GM21723 (cell line): ENCODE data around the gene IFNLR1.
A peak's percentile ranks its signal among the peaks of the same experiment; 100 is the strongest.

Source experiments
- ATAC-seq: cut with Tn5 transposase; IDR thresholded peaks from one replicate; pipeline ENCODE4 v1.9.1; 2021; ENCODE audit warnings: mild to moderate bottlenecking, moderate library complexity; ENCODE audit not compliant: unreplicated experiment

IFNLR1 gene

DNA sequence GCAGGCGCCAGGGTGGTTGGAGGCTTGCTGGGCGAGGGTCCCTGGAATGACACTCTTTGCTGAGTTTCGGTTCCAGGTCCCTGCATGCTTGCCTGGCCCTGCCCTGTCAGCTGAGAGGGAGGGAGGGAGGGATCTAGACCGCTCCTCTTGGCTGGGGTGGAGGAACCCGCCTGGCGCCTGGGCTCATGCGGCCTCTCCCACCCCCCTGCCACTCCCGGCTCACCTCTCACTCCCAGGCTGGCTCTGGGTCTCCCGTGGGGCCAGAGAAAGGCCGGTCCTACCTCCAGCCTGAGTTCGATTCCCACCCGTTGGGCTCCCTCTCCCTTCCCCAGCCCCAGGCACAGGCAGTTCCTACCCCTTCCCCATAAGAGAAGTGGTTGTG, 19.0 kb upstream of the IFNLR1 start:
- no peak for ATAC-seq

DNA sequence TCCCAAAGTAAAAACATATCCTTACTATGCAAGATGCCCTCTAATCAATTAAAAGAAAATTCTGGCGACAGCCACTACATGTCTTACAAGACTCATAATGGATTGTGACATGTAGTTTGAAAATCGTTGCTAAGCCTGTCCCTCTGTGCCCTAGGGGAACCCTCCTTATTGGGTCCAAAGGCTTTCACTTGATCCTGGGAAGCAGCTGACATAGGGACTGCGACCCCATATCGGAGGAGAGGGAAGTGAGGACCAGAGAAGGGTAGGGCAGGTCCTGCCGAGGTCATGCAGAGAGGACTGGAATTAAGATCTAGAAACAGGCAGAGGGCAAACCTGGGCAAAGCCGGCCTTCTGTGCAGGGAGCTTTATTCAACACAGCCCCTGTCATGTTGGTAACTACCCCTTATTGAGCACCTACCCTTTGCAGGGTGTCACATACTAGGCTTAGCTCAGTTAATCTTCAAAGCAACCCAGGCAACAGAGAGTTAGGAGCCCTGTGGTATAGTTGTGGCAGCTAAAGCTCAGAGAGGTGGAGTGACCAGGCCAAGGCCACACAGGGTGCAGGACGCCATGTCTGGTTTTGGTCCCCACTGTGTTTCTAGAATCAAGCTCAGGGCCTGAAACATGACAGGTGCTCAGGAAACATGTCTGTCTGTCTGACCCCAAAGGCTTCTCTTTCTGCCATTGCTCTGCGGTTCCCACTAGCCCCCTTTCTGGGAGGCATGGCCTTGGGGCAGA, 18.4 kb upstream of the IFNLR1 start:
- no peak for ATAC-seq

GRCh38 chr1:24204116-24204515, 17.0 kb upstream of the IFNLR1 start:
- ATAC-seq: no peak

DNA sequence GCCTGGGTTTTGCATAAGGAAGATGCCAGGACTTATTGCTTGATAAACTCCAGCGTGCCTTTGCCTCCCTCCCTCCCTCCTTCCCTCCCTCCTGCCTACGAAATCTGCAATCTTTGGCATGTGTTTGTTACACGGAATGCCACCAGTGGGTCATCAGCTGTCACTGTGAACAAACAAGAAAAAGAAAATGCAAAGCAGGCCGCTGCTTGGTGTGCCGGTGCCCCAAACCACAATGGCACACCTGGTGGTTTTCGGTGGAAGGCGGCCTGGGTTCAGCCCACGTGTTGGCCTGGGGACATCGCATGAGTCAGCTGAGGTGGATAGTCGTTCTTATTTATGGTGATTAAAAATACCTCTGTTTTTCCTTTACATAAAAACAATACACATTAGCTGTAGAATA, 16.3 kb upstream of the IFNLR1 start:
- ATAC-seq: no peak

DNA sequence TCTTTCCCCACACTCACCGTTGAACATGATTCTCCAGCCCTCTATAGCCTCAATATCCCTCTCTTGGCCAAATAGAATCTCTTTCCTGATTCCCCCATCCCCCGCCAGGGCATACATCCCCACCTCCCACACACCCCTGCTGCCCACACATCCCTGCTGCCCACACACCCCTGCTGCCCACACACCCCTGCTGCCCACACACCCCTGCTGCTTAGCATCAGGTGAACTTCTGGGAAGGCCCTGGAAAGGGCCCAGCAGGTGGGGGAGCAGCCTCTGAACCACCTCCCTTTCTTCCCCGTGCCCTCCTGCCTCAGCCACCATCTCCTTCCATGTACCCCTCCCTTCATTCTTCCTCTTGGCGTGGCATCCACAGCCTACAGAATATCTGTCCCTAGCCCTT, 15.9 kb upstream of the IFNLR1 start:
- ATAC-seq: no peak

DNA sequence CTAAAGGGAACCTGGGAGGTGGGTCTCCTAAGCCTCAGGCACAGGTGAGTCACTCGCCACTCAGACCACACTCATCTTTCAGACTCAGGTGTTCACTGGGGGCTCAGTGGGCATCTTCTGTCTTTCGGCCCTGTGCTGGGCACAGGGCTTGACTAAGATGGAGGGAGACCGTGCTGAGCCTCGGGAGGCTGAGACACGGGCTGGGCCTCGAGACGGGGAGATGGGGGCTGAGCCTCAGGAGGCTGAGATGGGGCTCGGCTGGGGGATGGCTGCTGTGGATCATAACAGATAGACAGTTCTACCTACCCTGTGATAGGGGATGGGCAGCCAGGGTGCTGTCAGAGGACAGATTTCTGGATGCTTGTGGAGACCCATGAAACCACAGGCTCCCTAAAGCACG, 15.5 kb upstream of the IFNLR1 start:
- ATAC-seq: no peak

DNA sequence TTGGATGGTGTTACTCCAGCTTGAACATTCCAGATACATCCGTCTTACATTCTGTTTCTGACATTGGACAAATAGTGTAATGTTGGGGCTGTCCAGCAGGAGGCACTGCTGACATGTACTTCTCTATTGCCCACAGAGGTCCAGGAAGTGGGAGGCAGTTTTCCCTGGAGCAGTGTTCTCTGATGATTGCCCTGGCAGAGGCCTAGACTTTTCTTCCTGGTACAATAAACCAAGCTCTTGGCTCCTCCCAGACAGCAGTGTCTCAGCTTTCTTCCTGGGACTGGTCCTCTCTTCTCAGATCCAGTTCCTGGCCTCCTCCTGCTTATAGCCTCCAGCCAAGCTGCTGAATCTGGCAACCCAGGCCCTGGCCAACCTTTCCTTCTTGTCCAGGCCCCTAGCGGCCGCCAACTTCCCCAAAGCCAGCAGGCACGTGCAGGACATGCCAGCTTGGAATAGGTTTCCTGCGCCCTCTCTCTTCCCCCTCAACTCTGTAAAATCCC, 14.9 kb upstream of the IFNLR1 start:
- ATAC-seq: no peak

DNA sequence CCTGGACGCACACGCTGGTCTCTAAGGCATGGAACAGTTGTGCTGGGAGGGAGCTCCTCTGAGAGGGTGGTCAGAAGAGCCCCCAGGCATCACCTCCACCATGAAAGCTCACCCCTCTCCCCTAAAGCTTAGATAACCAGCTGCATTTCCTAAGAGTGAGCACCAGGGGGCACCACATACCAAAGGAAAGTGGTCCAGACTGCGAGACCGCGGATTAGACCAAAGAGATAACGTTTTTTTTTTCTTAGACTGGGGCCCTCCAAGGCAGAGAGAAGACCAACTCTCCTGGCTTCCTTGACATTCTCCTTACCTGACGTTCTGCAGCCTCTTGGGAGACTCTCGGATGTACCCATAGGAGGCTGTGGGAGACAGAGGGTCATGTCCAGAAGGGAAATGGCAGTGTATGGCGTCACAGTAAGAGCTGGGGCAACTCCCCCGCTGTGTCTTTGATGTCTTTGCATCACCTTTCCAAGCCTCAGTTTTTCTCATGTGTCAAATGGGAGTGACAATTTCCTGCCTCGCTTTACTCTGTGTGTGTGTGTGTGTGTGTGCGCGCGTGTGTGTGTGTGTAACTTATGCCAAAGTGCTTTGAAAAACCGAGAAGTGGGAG, 12.3 kb upstream of the IFNLR1 start:
- no peak for ATAC-seq

- ATAC-seq: no peak
These were observed 11.7 kb upstream of the IFNLR1 start for GRCh38 chr1:24198766-24199165.

GRCh38 chr1:24195874-24196273, 8.8 kb upstream of the IFNLR1 start:
- ATAC-seq: no peak

- no peak for ATAC-seq
These were observed 8.0 kb upstream of the IFNLR1 start for GRCh38 chr1:24195136-24195535.

DNA sequence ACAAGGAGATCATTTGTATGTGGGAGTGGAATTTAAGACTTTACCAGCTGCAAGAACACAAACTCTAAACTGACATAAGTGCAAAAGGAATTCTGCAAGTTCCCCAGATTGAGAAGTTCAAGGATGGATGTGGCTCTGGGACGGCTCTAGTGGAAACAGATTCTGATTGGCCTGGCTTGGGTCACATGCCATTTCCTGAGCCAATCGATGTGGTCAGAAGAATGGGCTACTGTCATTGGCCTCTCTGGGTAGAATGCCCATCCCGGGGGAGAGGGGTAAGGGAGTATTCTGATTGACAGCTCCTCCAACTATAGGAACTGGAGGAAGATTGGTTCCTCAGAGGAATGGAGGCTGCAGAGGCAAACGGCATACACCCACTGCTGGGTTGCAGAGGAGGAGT, 6.0 kb upstream of the IFNLR1 start:
- no peak for ATAC-seq

DNA sequence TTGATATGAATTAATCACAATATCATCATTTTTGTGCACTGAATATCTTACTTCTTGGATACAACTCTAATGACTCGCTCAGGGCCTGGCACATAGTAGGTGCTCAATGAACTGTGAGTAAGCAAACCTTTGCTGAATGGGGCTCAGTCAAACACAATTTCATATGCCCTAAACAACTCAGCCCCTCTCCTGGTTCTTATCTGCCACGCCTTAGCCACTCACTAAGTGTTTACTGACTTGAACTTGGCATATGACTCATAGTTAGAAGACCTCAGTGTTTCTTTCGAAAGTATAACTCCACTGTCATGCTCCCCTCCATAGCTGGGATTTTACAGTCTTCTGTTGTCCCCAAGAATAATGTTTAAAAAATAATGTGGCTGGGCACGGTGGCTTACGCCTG, 4.8 kb upstream of the IFNLR1 start:
- ATAC-seq: peak; percentile 28

DNA sequence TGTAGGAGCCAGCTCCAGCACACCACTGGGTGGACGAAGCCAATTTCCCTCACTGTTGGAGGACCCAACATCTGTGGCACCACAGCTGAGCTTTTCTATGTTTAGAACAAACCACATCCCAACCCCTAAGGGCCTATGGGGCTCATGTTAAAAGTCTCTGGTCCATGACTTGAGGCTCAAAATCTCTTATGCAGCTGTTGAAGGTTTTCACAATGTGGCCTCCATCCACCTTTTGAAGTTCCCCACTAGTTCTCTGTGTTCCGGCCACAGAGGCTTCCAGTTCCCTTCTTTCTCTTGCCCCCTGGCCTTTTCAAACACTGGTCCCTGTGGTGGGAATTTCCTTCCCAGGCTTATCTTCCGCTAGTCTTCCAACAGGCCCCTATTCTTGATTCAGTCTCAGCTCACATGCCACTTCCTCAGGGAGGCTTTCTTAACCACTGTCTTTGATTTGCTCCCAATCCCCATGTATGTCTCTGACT, 3.9 kb upstream of the IFNLR1 start:
- ATAC-seq: peak; percentile 49

DNA sequence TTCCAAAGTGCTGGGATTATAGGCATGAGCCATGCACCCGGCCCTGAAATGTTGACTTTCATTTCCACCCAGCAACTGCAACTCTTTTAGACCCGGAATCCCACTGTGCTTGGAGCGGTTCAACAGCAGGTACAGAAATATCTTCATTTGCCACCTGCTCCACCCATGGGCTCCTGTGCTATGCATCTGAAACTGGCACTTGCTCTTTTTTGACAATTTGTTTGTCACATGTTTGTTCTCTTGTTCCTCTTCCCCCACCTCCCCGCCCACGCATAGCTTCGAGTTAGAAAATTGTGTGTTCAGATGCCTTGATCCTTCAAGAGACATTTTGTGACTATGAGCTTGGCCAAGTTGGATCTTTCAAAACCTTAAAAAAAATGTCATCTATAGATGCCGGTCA, 2.4 kb upstream of the IFNLR1 start:
- no peak for ATAC-seq

GRCh38 chr1:24186711-24186992, 437 bp downstream of the IFNLR1 start:
- no peak for ATAC-seq

DNA sequence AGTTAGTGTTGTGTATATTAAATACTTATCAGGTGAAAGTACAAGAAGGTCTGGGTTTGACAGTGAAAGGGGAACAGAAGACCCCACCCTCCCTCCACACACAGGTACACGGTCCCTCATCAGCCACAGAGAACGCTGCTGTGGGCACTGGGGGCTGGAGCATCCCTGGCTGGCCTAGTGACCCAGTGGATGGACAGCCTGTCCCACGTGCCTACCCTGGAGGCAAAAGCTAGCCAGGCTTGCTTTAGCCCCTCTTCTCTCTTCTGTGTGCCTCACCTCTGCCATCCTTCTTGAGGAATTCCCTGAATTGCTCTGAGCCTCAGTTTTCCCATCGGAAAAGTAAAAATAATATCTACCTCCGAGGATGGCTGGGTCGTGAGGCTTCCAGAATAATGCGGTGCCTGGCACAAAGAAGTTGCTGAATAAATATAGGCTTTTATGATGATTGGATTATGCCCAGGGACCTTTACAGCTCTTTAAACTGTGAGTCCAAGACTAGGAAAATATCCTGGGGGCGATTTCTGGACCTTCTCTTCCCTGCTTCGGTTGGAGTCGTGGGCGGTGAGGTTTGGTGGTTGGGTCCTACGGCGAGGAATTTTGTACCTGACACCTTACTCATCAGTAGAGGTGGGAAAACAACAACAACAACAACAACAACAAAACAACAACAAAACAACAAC, 918 bp downstream of the IFNLR1 start:
- ATAC-seq: no peak

- ATAC-seq: no peak
These were observed 2.0 kb downstream of the IFNLR1 start for GRCh38 chr1:24185076-24185475.

DNA sequence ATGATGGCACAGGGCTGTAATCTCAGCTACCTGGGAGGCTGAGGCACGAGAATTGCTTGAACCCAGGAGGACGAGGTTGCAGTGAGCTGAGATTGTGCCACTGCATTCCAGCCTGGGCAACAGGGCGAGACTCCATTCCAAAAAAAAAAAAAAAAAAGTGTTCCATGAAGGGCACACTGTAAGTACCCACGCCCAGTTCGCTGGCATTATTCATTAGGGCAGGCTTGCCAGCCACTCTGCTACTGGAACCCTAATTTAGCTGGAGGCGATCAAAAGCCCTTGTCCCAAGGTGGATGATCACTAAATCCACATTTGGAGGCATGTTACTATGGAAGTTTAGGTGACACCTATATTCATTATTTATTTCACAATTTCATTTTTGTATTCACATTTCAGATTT, 5.0 kb downstream of the IFNLR1 start:
- no peak for ATAC-seq

GRCh38 chr1:24181619-24182018, 5.5 kb downstream of the IFNLR1 start:
- no peak for ATAC-seq

GRCh38 chr1:24180676-24181075, 6.4 kb downstream of the IFNLR1 start:
- ATAC-seq: no peak

DNA sequence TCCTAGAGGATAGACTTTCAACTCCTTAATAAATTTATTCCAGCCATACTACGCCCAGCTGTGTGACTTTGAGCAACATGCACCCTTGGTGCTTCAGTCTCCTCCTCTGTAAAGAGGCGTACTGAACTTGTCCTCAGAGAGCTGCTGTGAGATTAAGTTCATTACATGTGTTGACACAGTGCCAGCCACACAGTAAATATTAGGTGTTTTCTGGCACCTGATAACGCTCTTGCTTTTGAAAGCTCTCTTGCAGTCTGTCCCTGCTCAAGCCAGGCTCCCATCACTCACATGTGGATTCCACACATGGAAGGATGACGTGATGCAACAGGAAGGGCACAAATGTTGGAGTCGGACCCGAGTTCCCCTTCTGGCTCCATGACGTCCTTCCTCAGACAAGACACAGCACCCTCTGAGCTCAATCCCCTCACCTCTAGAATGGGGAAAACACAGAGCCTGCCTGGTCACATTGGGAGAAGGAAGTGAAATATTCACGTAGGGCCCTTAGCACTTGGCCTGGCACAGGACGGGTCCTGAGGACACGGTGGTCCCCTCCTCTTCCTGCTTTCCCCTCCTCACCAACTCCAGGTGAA, 7.7 kb downstream of the IFNLR1 start:
- ATAC-seq: no peak
